HepG2 (cell line): ENCODE results near the gene LRRC3. TPM values are rescaled to one million over a fixed set of nuclear protein-coding genes. Genes with fewer than 3 reads are reported as not detected.

Experiments
- CBFB ChIP-seq: sonication (generic); formaldehyde crosslinking; IDR thresholded peaks from 2 replicates; pipeline ENCODE4 v1.4.0; 2020; ENCODE audit warnings: missing genetic modification reagents
- FOXK1 ChIP-seq: sonication (generic); formaldehyde crosslinking; IDR thresholded peaks from 2 replicates; pipeline ENCODE4 v1.4.0; 2020; ENCODE audit warnings: low read depth, missing genetic modification reagents, borderline replicate concordance
- ISL2 ChIP-seq: sonication (generic); formaldehyde crosslinking; IDR thresholded peaks from 2 replicates; pipeline ENCODE4 v1.5.0; 2020; ENCODE audit warnings: missing genetic modification reagents
- KDM4B ChIP-seq: sonication (generic); formaldehyde crosslinking; IDR thresholded peaks from 2 replicates; pipeline ENCODE4 v1.4.0; 2020; ENCODE audit warnings: missing genetic modification reagents
- MED1 ChIP-seq: sonication (generic); formaldehyde crosslinking; IDR thresholded peaks from 2 replicates; pipeline ENCODE4 v1.4.0; 2020; ENCODE audit warnings: missing genetic modification reagents
- POLR2AphosphoS2 ChIP-seq: IDR thresholded peaks from 2 replicates; pipeline ENCODE4 v1.6.1; 2011; ENCODE audit warnings: low read depth, low read length, improper control_type of control experiment
- PPARG ChIP-seq: conservative IDR thresholded peaks from 2 replicates; pipeline ENCODE4 v1.6.1; 2016; ENCODE audit warnings: missing biosample characterization, missing genetic modification reagents
- PRMT3 ChIP-seq: sonication (generic); formaldehyde crosslinking; IDR thresholded peaks from 2 replicates; pipeline ENCODE4 v1.8.1; 2022; ENCODE audit warnings: low read depth, mild to moderate bottlenecking, moderate library complexity, missing genetic modification reagents, borderline replicate concordance
- SAFB2 ChIP-seq: sonication (generic); formaldehyde crosslinking; IDR thresholded peaks from 2 replicates; pipeline ENCODE4 v1.5.1; 2020; ENCODE audit warnings: missing genetic modification reagents, low read depth, mild to moderate bottlenecking, borderline replicate concordance
- SALL2 ChIP-seq: sonication (generic); formaldehyde crosslinking; IDR thresholded peaks from 2 replicates; pipeline ENCODE4 v1.8.1; 2023; ENCODE audit warnings: mild to moderate bottlenecking, missing genetic modification reagents, inconsistent platforms
- ZNF562 ChIP-seq: sonication (generic); formaldehyde crosslinking; IDR thresholded peaks from 2 replicates; pipeline ENCODE4 v1.8.0; 2022; ENCODE audit warnings: missing genetic modification reagents, borderline replicate concordance
- ZNF572 ChIP-seq: sonication (generic); formaldehyde crosslinking; IDR thresholded peaks from 2 replicates; pipeline ENCODE4 v1.5.1; 2020; ENCODE audit warnings: mild to moderate bottlenecking, missing genetic modification reagents
- ZNF709 ChIP-seq: sonication (generic); formaldehyde crosslinking; IDR thresholded peaks from 2 replicates; pipeline ENCODE4 v1.5.0; 2020; ENCODE audit warnings: mild to moderate bottlenecking, missing genetic modification reagents
- ZNF724P ChIP-seq: sonication (generic); formaldehyde crosslinking; IDR thresholded peaks from 2 replicates; pipeline ENCODE4 v1.8.0; 2022; ENCODE audit warnings: missing genetic modification reagents, borderline replicate concordance
- ZNF792 ChIP-seq: IDR thresholded peaks from 2 replicates; pipeline ENCODE4 v1.6.1; 2016
- polyA plus RNA-seq, 8 experiments: library from polyadenylated mRNA; depleted of rRNA in 3 of 8; stranded (reverse) in 7 of 8; unstranded in 1 of 8; fragments of >200 nt; fragmentation: Illumina TruSeq in 4 of 8; extraction: Trizol in 4 of 8; gene quantifications; 2 replicates each; pipeline versions ENCODE4 v1.2.1 to v1.2.3, GENCODE V29; 2011 to 2016; ENCODE audit warnings: low read depth in 4 of 8, missing spikeins in 1 of 8, mixed read lengths in 1 of 8; ENCODE audit not compliant: insufficient read depth in 1 of 8
- total RNA-seq, 5 experiments: library from RNA; depleted of rRNA; stranded (reverse); fragments of >200 nt; fragmentation: Illumina TruSeq; extraction: Trizol; gene quantifications; 2 replicates each; pipeline ENCODE4 v1.2.3, GENCODE V29; 2016; ENCODE audit warnings: low read depth in 1 of 5
- TF ChIP-seq, protein P1 (sequence below): sonication (generic); formaldehyde crosslinking; IDR thresholded peaks from 2 replicates; pipeline ENCODE4 v1.5.0; 2020; ENCODE audit warnings: mild to moderate bottlenecking, missing genetic modification reagents, borderline replicate concordance
- TF ChIP-seq, protein P2 (sequence below): sonication (generic); formaldehyde crosslinking; conservative IDR thresholded peaks from 2 replicates; pipeline ENCODE4 v1.4.0; 2020; ENCODE audit warnings: missing genetic modification reagents
- TF ChIP-seq, protein P3 (sequence below): IDR thresholded peaks from 2 replicates; pipeline ENCODE4 v1.6.1; 2016; ENCODE audit warnings: low read depth, borderline replicate concordance
- TF ChIP-seq, protein P4 (sequence below): IDR thresholded peaks from 2 replicates; pipeline ENCODE4 v1.6.1; 2018; ENCODE audit warnings: missing genetic modification reagents
- TF ChIP-seq, protein P5 (sequence below): sonication (generic); formaldehyde crosslinking; conservative IDR thresholded peaks from 2 replicates; pipeline ENCODE4 v1.8.0; 2022; ENCODE audit warnings: low read depth, missing genetic modification reagents

LRRC3 gene
- total and polyA plus RNA-seq, 2 of the 13 experiments (the other 11 are each of a cell fraction or from before 2014, with no cell fraction given): 4.8 to 16.5 TPM

DNA sequence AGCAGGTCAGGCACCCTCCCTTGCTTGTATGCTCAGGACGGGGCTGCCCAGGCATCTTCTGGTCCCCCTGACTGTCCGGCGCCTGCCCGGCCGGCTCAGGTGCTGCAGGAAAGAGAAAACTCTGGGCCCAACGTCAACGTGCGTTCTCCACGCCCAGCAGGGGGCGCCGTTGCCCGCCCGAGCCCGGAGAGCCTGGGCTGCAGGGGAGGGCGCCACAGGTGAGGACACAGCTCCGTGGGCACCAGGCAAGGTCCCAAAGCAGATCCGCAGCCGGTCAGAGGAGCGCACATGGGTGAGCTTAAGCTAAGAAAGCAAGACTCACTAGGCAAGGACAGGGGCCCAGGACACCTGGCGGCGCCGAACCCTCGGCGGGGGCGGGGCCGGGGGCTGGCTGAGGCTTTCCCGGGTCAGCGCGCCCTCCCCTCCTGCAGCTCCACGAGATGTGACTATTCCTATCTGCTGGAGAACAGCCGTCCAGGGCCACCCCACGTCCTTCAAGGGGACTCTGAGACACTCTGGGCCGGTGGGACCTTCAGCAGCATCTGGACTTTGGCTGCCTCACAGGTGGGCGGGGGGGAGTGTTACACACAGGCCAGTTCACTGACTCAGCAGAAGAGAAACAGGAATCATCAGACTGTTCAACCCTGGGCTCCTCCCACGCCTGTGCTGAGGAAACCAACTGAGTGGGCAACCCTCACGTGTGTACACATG, 55.4 kb downstream of the LRRC3 start (continued):
- TF ChIP-seq, protein P1, sequence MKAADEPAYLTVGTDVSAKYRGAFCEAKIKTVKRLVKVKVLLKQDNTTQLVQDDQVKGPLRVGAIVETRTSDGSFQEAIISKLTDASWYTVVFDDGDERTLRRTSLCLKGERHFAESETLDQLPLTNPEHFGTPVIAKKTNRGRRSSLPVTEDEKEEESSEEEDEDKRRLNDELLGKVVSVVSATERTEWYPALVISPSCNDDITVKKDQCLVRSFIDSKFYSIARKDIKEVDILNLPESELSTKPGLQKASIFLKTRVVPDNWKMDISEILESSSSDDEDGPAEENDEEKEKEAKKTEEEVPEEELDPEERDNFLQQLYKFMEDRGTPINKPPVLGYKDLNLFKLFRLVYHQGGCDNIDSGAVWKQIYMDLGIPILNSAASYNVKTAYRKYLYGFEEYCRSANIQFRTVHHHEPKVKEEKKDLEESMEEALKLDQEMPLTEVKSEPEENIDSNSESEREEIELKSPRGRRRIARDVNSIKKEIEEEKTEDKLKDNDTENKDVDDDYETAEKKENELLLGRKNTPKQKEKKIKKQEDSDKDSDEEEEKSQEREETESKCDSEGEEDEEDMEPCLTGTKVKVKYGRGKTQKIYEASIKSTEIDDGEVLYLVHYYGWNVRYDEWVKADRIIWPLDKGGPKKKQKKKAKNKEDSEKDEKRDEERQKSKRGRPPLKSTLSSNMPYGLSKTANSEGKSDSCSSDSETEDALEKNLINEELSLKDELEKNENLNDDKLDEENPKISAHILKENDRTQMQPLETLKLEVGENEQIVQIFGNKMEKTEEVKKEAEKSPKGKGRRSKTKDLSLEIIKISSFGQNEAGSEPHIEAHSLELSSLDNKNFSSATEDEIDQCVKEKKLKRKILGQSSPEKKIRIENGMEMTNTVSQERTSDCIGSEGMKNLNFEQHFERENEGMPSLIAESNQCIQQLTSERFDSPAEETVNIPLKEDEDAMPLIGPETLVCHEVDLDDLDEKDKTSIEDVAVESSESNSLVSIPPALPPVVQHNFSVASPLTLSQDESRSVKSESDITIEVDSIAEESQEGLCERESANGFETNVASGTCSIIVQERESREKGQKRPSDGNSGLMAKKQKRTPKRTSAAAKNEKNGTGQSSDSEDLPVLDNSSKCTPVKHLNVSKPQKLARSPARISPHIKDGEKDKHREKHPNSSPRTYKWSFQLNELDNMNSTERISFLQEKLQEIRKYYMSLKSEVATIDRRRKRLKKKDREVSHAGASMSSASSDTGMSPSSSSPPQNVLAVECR (CRISPR knock-in tag): peak; percentile 46; the same call in 1 of the 2 replicates
- TF ChIP-seq MED1 (CRISPR knock-in tag) (peak; percentile 37; the same call in 1 of the 2 replicates), ZNF792 (CRISPR knock-in tag) (0 out of 2 replicates have a peak, but pooled peaks have one; percentile 47), ZNF572 (no peak), PPARG (CRISPR knock-in tag) (no peak), ZNF709 (CRISPR knock-in tag) (0 out of 2 replicates have a peak, but pooled peaks have one; percentile 33), FOXK1 (no peak), SAFB2 (no peak), SALL2 (CRISPR knock-in tag) (no peak; the same call in 1 of the 2 replicates), ZNF562 (no peak), PRMT3 (CRISPR knock-in tag) (no peak), ZNF724P (CRISPR knock-in tag) (peak; percentile 71; the same call in 1 of the 2 replicates), ISL2 (no peak), CBFB (0 out of 2 replicates have a peak, but pooled peaks have one; percentile 29), POLR2AphosphoS2 (no peak), KDM4B (CRISPR knock-in tag) (0 out of 2 replicates have a peak, but pooled peaks have one; percentile 16)
- TF ChIP-seq, protein P2, sequence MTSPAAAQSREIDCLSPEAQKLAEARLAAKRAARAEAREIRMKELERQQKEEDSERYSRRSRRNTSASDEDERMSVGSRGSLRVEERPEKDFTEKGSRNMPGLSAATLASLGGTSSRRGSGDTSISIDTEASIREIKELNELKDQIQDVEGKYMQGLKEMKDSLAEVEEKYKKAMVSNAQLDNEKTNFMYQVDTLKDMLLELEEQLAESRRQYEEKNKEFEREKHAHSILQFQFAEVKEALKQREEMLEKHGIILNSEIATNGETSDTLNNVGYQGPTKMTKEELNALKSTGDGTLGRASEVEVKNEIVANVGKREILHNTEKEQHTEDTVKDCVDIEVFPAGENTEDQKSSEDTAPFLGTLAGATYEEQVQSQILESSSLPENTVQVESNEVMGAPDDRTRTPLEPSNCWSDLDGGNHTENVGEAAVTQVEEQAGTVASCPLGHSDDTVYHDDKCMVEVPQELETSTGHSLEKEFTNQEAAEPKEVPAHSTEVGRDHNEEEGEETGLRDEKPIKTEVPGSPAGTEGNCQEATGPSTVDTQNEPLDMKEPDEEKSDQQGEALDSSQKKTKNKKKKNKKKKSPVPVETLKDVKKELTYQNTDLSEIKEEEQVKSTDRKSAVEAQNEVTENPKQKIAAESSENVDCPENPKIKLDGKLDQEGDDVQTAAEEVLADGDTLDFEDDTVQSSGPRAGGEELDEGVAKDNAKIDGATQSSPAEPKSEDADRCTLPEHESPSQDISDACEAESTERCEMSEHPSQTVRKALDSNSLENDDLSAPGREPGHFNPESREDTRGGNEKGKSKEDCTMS (CRISPR knock-in tag): no peak
- TF ChIP-seq, protein P3, sequence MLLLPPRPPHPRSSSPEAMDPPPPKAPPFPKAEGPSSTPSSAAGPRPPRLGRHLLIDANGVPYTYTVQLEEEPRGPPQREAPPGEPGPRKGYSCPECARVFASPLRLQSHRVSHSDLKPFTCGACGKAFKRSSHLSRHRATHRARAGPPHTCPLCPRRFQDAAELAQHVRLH (CRISPR knock-in tag): no peak
- TF ChIP-seq, protein P4, sequence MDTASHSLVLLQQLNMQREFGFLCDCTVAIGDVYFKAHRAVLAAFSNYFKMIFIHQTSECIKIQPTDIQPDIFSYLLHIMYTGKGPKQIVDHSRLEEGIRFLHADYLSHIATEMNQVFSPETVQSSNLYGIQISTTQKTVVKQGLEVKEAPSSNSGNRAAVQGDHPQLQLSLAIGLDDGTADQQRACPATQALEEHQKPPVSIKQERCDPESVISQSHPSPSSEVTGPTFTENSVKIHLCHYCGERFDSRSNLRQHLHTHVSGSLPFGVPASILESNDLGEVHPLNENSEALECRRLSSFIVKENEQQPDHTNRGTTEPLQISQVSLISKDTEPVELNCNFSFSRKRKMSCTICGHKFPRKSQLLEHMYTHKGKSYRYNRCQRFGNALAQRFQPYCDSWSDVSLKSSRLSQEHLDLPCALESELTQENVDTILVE (CRISPR knock-in tag): no peak
- TF ChIP-seq, protein P5, sequence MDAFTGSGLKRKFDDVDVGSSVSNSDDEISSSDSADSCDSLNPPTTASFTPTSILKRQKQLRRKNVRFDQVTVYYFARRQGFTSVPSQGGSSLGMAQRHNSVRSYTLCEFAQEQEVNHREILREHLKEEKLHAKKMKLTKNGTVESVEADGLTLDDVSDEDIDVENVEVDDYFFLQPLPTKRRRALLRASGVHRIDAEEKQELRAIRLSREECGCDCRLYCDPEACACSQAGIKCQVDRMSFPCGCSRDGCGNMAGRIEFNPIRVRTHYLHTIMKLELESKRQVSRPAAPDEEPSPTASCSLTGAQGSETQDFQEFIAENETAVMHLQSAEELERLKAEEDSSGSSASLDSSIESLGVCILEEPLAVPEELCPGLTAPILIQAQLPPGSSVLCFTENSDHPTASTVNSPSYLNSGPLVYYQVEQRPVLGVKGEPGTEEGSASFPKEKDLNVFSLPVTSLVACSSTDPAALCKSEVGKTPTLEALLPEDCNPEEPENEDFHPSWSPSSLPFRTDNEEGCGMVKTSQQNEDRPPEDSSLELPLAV: no peak
